LNCAP (cell line): ENCODE measurements around the gene MTG2.

ENCODE experiments used
- TF ChIP-seq, protein P1 (sequence below): fragments of 450-650 bp; IDR thresholded peaks from 2 replicates; pipeline ENCODE4 v1.5.1; 2017; ENCODE audit warnings: mild to moderate bottlenecking

Gene MTG2

DNA sequence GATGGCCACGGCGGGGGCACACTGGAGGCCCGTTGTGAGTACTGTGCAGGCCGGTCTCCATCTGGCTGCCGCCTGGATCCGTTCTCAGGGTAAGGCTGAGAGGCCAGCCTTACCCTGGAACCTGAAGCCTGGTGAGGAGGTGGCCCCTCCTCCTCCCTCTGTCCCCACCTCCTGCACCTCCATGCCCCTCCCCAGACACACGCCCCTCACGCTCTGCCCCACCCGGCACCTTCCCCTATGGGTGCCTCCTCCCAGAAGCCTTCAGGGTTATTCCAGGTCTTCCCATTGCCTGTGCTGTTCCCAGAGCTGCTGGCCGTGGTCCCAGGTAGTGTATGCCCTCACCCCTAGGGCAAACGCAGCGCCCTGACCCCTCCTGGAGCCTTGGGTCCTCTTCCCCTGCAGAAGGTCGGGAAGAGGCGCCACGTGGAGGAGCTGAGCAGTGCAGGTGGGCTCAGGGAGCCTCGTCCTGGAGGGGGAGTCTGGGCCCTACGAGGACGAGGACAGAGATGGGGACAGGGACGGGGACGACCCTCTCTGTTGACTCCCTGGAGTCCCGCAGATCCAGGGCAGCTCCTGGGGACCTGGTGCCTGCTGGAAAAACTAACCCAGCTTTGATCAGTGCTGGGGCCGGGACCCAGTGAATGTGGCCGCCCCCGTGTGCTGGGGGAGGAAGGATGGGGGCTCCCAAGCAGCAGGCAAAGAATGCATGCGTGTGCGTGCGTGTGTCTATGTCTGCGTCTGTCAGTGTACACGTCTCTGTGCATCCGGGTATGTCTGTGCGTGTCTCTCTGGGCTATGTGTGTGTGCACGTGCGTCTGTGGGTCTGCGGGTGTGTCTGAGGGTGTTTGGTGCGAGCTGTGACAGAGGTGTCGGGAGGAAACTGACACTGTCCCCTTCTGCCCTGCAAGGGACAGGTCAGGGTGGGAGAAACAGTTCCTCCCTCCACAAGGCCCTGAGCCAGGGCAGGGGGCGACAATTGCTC lies 45.4 kb downstream of the MTG2 start:
- TF ChIP-seq, protein P1, sequence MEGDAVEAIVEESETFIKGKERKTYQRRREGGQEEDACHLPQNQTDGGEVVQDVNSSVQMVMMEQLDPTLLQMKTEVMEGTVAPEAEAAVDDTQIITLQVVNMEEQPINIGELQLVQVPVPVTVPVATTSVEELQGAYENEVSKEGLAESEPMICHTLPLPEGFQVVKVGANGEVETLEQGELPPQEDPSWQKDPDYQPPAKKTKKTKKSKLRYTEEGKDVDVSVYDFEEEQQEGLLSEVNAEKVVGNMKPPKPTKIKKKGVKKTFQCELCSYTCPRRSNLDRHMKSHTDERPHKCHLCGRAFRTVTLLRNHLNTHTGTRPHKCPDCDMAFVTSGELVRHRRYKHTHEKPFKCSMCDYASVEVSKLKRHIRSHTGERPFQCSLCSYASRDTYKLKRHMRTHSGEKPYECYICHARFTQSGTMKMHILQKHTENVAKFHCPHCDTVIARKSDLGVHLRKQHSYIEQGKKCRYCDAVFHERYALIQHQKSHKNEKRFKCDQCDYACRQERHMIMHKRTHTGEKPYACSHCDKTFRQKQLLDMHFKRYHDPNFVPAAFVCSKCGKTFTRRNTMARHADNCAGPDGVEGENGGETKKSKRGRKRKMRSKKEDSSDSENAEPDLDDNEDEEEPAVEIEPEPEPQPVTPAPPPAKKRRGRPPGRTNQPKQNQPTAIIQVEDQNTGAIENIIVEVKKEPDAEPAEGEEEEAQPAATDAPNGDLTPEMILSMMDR, result no peak

DNA sequence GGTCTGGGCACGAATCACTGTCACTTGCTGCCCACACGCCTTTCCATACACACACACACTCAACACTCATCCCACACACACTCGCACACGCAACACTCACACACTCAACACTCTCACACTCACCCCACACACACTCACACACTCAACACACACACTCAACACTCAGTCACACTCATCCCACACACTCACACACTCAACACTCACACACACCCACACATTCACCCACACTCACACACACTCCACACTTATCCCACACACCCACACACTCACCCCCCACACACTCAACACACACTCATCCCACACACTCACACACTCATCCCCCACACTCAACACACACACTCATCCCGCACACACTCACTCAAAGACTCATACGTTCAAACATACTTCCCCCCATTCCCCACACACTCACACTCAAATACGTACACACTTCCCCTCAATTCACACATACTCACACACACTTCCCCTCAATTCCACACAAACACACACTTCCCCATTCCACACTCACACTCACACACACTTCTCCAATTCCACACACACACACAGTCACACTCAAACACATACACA lies 46.2 kb downstream of the MTG2 start:
- TF ChIP-seq, protein P1, result no peak

DNA sequence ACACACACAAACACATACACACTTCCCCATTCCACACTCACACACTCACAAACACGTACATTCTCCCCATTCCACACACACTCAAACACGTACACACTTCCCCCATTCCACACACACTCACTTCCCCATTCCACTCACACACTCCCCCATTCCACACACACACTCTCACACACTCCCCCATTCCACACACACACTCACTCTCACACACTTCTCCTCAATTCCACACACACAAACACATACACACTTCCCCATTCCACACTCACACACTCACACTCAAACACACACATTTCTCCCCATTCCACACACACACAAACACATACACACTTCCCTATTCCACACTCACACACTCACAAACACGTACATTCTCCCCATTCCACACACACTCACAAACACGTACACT lies 46.8 kb downstream of the MTG2 start:
- TF ChIP-seq, protein P1, result no peak

DNA sequence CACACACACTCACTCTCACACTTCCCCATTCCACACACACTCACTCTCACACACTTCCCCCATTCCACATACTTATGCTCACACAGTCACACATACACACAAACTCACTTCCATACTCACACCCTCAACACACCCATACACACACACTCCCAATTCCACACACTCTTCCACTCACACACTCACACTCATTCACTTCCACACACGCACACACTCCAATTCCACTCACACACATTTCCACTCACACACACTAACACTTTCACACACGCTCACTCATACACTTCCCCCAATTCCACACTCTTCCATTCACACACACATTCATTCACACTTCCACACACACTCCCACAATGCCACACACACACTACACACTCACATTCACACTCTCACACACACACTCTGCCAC lies 47.4 kb downstream of the MTG2 start:
- TF ChIP-seq, protein P1, result no peak

DNA sequence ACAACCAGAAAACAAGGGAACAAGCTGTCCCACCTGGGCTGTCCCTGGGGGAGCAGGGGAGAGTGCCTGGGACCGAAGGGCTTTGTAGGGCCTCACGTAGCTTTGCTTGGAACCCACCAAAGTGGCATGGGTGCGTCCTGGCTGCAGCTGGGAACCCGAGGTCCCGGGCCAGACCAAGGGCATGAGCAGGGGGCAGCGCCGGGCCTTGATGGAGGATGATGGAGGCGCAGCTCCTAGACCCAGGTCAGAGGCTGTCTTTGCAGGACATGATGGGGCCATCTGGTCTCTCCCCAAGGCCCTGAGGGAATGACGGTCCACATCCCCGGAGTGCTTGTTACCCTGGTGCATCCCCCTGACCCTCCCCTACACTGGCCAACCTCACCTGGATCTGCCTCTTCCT lies 47.9 kb downstream of the MTG2 start:
- TF ChIP-seq, protein P1, result no peak

DNA sequence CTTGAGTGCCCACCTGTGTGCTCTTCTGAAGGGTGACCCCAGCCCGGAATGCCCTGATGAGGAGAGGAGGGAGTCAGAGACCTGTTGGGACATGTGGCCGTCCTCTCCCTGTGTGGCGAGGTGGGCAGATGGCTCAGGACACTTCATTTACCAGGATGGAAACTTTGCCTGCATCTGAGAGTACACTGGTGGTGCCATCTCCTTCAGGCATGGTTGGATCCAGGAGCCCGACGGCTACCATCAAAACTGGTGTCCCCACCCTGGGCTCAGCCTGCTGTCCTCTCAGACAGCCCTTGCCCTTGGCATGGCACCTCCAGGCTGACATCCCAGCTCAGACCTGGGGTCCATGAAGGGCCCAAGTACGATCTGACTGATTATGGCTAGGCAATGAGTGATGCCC lies 48.5 kb downstream of the MTG2 start:
- TF ChIP-seq, protein P1, result no peak

DNA sequence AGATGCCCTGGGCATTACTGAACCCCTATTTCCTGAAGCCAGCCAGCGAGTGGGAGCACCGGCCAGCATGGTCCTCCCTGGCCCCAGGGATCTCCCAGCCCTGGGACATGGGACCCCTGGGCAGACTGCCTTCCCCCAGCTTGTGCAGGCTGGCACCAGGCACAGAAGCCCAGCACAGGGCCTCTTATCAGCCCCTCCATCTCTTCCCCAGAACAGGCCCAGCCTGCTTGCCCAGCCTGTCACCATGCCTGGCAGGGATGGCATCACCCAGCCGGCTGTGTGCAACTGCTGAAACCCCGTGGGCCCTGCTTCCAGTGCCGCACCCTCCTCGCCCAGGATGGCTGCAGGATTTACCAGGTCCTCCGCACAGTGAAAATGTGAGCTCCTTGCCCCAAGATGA lies 49.4 kb downstream of the MTG2 start:
- TF ChIP-seq, protein P1, result no peak
